ENCODE results near the gene EXOC6.

Gene EXOC6

DNA sequence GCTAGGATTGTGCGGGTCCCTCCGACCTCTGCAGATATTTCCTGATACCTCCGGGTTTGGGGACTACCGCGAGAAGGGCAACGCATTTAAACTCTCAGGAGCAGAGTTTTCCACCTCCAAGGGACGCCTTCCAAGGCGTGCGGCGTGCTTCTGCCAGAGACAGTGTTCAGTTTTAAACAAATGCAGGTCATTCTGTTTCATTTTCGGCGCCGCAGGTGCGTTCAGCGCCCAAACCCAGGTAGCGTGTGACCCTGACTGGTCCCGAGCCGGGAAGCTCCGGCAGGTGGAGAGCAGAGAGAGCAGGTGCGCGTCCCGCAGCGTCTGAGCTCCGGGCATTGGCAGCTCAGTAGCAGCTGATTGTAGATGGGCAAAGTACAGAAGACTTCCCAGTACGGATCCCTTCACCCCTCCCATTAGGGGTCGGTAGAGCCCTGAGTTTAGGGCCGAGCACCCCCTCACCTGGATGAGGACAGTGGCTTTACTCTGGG, 223.9 kb downstream of the EXOC6 start:
- H3K4me1 ChIP-seq (ENCODE audit: low read depth, poor library complexity, severe bottlenecking), result peaks cover 47% of the 10 kb centered on the region
- H3K27me3 ChIP-seq (ENCODE audit: insufficient read depth, low read depth), result peaks cover 4% of the 10 kb centered on the region; the same call in 1 of the 2 replicates
- H4K20me1 ChIP-seq (ENCODE audit: insufficient read depth), result no peaks in the 10 kb centered on the region
- H3K9ac ChIP-seq, result no peak overlapping the region; the same call in 1 of the 2 replicates
- no peaks in the 10 kb centered on the region for H3K36me3 ChIP-seq (ENCODE audit: insufficient read depth)
- no peaks in the 10 kb centered on the region for H3K79me2 ChIP-seq (ENCODE audit: insufficient read depth, low read depth)
- TF ChIP-seq, protein P1, sequence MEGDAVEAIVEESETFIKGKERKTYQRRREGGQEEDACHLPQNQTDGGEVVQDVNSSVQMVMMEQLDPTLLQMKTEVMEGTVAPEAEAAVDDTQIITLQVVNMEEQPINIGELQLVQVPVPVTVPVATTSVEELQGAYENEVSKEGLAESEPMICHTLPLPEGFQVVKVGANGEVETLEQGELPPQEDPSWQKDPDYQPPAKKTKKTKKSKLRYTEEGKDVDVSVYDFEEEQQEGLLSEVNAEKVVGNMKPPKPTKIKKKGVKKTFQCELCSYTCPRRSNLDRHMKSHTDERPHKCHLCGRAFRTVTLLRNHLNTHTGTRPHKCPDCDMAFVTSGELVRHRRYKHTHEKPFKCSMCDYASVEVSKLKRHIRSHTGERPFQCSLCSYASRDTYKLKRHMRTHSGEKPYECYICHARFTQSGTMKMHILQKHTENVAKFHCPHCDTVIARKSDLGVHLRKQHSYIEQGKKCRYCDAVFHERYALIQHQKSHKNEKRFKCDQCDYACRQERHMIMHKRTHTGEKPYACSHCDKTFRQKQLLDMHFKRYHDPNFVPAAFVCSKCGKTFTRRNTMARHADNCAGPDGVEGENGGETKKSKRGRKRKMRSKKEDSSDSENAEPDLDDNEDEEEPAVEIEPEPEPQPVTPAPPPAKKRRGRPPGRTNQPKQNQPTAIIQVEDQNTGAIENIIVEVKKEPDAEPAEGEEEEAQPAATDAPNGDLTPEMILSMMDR (conservative IDR thresholded peaks at IDR 0.05; ENCODE audit: low read depth, low read length), result no peak
- no peak overlapping the region for H3K4me3 ChIP-seq (IDR thresholded peaks at IDR 0.05; ENCODE audit: insufficient read depth, low read depth, low read length)
- peak overlapping the region; percentile 86 for H3K4me2 ChIP-seq
- peak overlapping the region; percentile 71; the same call in 1 of the 2 replicates for H2AFZ ChIP-seq (ENCODE audit: low read depth)
- no peak overlapping the region for H3K27ac ChIP-seq

DNA sequence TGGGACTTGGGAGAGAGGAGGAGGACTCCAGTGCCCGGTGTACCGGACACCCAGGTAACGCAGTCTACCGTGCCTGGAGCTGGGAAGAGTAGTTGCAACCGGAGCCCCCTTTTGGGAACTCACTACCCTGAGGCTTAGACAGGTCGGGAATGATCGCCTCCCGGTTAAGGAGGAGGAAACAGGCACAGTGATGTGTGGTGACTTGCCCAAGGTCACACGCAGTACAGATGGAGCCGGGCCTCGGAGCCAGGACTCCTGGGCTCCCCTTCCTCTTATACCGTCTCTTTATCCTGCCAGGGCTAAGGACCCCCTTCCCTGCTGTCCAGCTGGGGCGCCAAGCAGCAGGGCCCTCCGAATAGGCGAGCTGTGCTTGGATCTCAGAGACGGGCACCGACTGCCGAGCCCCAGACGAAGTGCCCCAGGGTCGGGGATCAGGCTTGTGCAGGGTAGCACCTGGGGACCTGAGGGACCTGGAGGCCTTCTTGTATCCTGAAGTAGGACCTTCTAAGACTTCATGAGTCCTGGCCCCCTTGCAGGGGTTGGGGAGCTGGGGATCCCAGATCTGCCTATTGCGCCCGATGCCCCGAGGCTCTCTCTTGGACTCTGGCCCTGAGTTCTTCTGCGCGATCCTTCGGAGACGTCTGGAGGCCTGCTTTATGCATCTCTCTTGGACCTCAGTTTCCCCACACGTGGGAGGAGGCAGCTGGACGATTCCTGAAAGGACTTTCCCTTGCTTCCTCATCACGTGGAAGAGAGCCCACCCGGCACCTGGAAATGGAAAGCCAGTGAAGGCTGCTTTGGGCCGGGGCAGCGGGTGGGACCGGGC, 224.6 kb downstream of the EXOC6 start:
- Histone ChIP-seq H3K9ac (no peak overlapping the region), H3K27ac (no peak overlapping the region), H3K4me2 (peak overlapping the region; percentile 86), H3K4me1 (ENCODE audit: low read depth, poor library complexity, severe bottlenecking) (peaks cover 53% of the 10 kb centered on the region), H3K79me2 (ENCODE audit: insufficient read depth, low read depth) (no peaks in the 10 kb centered on the region), H3K36me3 (ENCODE audit: insufficient read depth) (no peaks in the 10 kb centered on the region), H3K4me3 (IDR thresholded peaks at IDR 0.05; ENCODE audit: insufficient read depth, low read depth, low read length) (no peak overlapping the region), H3K27me3 (ENCODE audit: insufficient read depth, low read depth) (peaks cover 4% of the 10 kb centered on the region; the same call in 1 of the 2 replicates), H4K20me1 (ENCODE audit: insufficient read depth) (no peaks in the 10 kb centered on the region), H2AFZ (ENCODE audit: low read depth) (peak overlapping the region; percentile 71)
- TF ChIP-seq, protein P1 (conservative IDR thresholded peaks at IDR 0.05; ENCODE audit: low read depth, low read length), result no peak

DNA sequence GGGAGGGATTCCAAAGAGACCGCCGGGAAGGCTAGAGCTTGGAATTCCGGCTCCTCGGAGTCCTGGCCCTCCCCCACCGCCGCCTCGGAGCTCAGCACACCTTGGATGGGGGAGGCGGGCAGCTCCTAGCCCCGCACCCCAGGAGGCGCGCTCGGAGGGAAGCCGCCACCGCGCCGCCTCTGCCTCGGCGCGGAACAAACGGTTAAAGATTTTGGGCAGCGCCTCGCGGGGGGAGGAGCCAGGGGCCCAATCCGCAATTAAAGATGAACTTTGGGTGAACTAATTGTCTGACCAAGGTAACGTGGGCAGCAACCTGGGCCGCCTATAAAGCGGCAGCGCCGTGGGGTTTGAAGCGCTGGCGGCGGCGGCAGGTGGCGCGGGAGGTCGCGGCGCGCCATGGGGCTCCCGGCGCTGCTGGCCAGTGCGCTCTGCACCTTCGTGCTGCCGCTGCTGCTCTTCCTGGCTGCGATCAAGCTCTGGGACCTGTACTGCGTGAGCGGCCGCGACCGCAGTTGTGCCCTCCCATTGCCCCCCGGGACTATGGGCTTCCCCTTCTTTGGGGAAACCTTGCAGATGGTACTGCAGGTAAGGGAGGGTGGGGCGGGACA, 225.3 kb downstream of the EXOC6 start, which contains the start of gene CYP26A1:
TSS of gene CYP26A1 (plus strand) at position 355 of the 608 bp plus-strand sequence. CDS start at position 397, 42 bp downstream.
- H3K4me3 ChIP-seq (IDR thresholded peaks at IDR 0.05; ENCODE audit: insufficient read depth, low read depth, low read length), result no peak within 1 kb of the TSS
- H2AFZ ChIP-seq (ENCODE audit: low read depth), result peak within 1 kb of the TSS; percentile 71
- peak within 1 kb of the TSS; percentile 86 for H3K4me2 ChIP-seq
- no peak within 1 kb of the TSS for H3K27ac ChIP-seq
- H3K79me2 ChIP-seq (ENCODE audit: insufficient read depth, low read depth), result no peaks in the 10 kb centered on the region
- H3K9ac ChIP-seq, result no peak within 1 kb of the TSS
- no peaks in the 10 kb centered on the region for H3K36me3 ChIP-seq (ENCODE audit: insufficient read depth)
- no peaks in the 10 kb centered on the region for H4K20me1 ChIP-seq (ENCODE audit: insufficient read depth)
- TF ChIP-seq, protein P1 (conservative IDR thresholded peaks at IDR 0.05; ENCODE audit: low read depth, low read length), result no peak
- H3K27me3 ChIP-seq (ENCODE audit: insufficient read depth, low read depth), result peaks cover 4% of the 10 kb centered on the region; the same call in 1 of the 2 replicates
- H3K4me1 ChIP-seq (ENCODE audit: low read depth, poor library complexity, severe bottlenecking), result peaks cover 60% of the 10 kb centered on the region

DNA sequence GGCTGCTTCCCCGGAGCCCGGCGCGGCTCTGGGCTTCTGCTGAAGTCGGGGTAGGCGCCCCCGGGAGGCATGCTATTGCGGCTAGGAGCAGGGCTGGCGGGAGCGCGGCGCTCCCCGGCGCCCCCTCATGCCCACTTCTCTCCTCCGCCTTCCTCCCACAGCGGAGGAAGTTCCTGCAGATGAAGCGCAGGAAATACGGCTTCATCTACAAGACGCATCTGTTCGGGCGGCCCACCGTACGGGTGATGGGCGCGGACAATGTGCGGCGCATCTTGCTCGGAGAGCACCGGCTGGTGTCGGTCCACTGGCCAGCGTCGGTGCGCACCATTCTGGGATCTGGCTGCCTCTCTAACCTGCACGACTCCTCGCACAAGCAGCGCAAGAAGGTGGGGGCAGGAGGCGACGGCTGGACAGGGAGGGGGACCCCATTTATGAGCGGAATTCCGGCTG, 225.9 kb downstream of the EXOC6 start:
- Histone ChIP-seq H3K4me3 (IDR thresholded peaks at IDR 0.05; ENCODE audit: insufficient read depth, low read depth, low read length) (no peak overlapping the region), H2AFZ (ENCODE audit: low read depth) (peak overlapping the region; percentile 71), H3K36me3 (ENCODE audit: insufficient read depth) (no peaks in the 10 kb centered on the region), H3K27ac (no peak overlapping the region), H4K20me1 (ENCODE audit: insufficient read depth) (no peaks in the 10 kb centered on the region), H3K4me1 (ENCODE audit: low read depth, poor library complexity, severe bottlenecking) (peaks cover 66% of the 10 kb centered on the region), H3K79me2 (ENCODE audit: insufficient read depth, low read depth) (no peaks in the 10 kb centered on the region), H3K27me3 (ENCODE audit: insufficient read depth, low read depth) (peaks cover 4% of the 10 kb centered on the region; the same call in 1 of the 2 replicates), H3K9ac (no peak overlapping the region), H3K4me2 (peak overlapping the region; percentile 86)
- TF ChIP-seq, protein P1 (conservative IDR thresholded peaks at IDR 0.05; ENCODE audit: low read depth, low read length), result no peak

Measured in KMS-11 (cell line).